ENCODE measurements around the gene DRAP1. TPM values are rescaled to one million over a fixed set of nuclear protein-coding genes. Genes with fewer than 3 reads are reported as not detected.
A peak's percentile ranks its signal among the peaks of the same experiment; 100 is the strongest.

The DRAP1 gene
- total and polyA plus RNA-seq, 7 donors = 74.5 to 217 (median 121) TPM

DNA sequence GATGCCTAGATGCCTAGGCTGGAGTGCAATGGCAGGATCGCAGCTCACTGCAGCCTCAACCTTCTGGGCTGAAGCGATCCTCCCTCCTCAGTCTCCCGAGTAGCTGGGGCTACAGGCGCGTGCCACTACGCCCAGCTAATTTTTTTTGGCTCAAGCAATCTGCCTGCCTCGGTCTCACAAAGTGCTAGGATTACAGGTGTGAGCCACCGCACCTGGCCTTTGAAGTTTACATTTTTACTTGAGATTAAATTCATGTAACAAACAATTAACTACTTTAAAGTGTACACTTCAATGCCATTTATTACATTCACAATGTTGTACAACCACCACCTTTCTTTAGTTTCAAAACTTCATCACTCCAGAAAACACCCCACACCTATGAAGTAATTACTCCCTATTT, 15.5 kb upstream of the DRAP1 start:
- Histone ChIP-seq H3K9me3 (no peaks in the 10 kb centered on the region), H3K27ac (no peak overlapping the region), H3K36me3 (ENCODE audit: insufficient read depth in 1 of 2, low read depth in 1 of 2) (no peaks in the 10 kb centered on the region), H3K27me3 (ENCODE audit: insufficient read depth in 3 of 3, low read length in 2 of 3) (peaks cover 0 to 8% (median 6%) of the 10 kb centered on the region in 3 donors), H3K4me3 (no peak overlapping the region), H3K4me1 (no peaks in the 10 kb centered on the region)
- 73 to 80% (median 77%) methylated on average over 8 of the region's 8 CpGs for WGBS, 3 donors
- no peak for DNase-seq
- intact Hi-C loops (cut with DNase I) = no loop called here
- no peak for ATAC-seq
- TF ChIP-seq, protein P1, sequence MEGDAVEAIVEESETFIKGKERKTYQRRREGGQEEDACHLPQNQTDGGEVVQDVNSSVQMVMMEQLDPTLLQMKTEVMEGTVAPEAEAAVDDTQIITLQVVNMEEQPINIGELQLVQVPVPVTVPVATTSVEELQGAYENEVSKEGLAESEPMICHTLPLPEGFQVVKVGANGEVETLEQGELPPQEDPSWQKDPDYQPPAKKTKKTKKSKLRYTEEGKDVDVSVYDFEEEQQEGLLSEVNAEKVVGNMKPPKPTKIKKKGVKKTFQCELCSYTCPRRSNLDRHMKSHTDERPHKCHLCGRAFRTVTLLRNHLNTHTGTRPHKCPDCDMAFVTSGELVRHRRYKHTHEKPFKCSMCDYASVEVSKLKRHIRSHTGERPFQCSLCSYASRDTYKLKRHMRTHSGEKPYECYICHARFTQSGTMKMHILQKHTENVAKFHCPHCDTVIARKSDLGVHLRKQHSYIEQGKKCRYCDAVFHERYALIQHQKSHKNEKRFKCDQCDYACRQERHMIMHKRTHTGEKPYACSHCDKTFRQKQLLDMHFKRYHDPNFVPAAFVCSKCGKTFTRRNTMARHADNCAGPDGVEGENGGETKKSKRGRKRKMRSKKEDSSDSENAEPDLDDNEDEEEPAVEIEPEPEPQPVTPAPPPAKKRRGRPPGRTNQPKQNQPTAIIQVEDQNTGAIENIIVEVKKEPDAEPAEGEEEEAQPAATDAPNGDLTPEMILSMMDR (IDR thresholded peaks at IDR 0.05) = no peak

- TF ChIP-seq, protein P1 (IDR thresholded peaks at IDR 0.05) = no peak
- H3K27ac ChIP-seq = no peak overlapping the region
- peaks cover 0 to 16% (median 0%) of the 10 kb centered on the region in 3 donors for H3K27me3 ChIP-seq (ENCODE audit: insufficient read depth in 3 of 3, low read length in 2 of 3)
- DNase-seq = no peak
- no peak for ATAC-seq
- no peaks in the 10 kb centered on the region for H3K9me3 ChIP-seq
- H3K4me1 ChIP-seq = peaks cover 3% of the 10 kb centered on the region
- intact Hi-C loops (cut with DNase I) = no loop called here
- WGBS, 3 donors = 84 to 90% (median 88%) methylated on average over 5 of the region's 5 CpGs
- H3K4me3 ChIP-seq = no peak overlapping the region
- H3K36me3 ChIP-seq (ENCODE audit: insufficient read depth in 1 of 2, low read depth in 1 of 2) = no peaks in the 10 kb centered on the region
These were observed 12.6 kb upstream of the DRAP1 start for GRCh38 chr11:65906602-65907001.

GRCh38 chr11:65907878-65908277, 11.3 kb upstream of the DRAP1 start:
- TF ChIP-seq, protein P1 (IDR thresholded peaks at IDR 0.05) = no peak
- 80 to 81% (median 81%) methylated on average over 6 of the region's 6 CpGs for WGBS, 3 donors
- Histone ChIP-seq H3K36me3 (ENCODE audit: insufficient read depth in 1 of 2, low read depth in 1 of 2) (no peaks in the 10 kb centered on the region), H3K4me3 (no peak overlapping the region), H3K27ac (no peak overlapping the region), H3K4me1 (peaks cover 11% of the 10 kb centered on the region), H3K9me3 (no peaks in the 10 kb centered on the region), H3K27me3 (ENCODE audit: insufficient read depth in 3 of 3, low read length in 2 of 3) (peaks cover 0 to 17% (median 0%) of the 10 kb centered on the region in 3 donors)
- ATAC-seq (no peak), DNase-seq (no peak)
- intact Hi-C loops (cut with DNase I) = no loop called here

DNA sequence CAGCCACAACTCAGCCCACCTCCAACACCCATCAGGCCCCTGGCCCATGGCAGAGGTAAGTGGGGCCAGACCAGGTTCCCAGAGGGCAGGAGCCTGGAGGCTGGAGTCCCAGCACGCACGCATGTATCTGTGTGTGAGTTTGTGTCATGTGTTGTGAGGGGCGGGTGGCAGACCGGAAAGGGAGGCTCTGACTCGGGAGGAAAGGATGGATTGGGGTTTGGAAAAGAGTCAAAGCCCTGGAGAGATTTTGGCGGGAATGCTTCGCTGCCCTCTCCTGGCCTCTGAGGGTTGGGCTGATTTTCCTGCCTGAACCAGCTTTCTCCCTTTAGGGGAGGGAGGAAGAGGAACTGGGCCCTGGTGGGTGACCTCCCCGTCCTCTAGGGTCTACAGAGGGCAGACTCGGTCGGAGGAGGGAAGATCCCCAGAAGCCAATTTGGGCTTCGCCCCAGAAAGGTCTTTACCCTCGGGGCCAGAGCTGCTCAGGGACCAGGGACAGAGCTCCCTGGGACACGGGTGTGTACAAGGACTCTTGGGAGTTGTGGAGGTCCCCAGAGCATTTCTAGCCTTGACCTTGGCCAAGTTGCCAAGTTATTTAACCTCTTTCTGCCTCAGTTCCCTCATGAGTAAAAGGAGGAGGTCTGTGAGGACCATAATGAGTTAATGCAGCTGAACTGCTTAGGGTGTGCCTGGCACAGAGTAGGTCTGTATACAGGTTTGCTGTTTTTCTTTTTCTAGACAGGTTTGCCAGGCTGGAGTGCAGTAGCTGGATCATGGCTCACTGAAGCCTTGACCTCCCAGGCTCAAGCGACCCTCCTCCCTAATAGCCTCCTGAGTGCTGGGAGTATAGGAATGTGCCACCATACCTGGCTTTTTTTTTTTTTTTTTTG, 7.3 kb upstream of the DRAP1 start:
- Histone ChIP-seq H3K4me3 (peak overlapping the region; percentile 1), H3K4me1 (peaks cover 39% of the 10 kb centered on the region), H3K9me3 (no peaks in the 10 kb centered on the region), H3K27me3 (ENCODE audit: insufficient read depth in 3 of 3, low read length in 2 of 3) (peaks cover 0 to 17% (median 0%) of the 10 kb centered on the region in 3 donors), H3K27ac (no peak overlapping the region), H3K36me3 (ENCODE audit: insufficient read depth in 1 of 2, low read depth in 1 of 2) (peaks cover 0 to 3% of the 10 kb centered on the region in 2 donors)
- DNase-seq = peak; percentile 67 to 69
- WGBS, 3 donors = 18 to 30% (median 20%) methylated on average over 14 of the region's 14 CpGs
- TF ChIP-seq, protein P1 (IDR thresholded peaks at IDR 0.05) = peak; percentile 9
- intact Hi-C loops (cut with DNase I) = no loop called here
- no peak for ATAC-seq
